ENCODE measurements around the gene KIFC1.

Gene KIFC1

GRCh38 chr6:33427585-33428223 lies 36.1 kb downstream of the KIFC1 start:
- no peak for DNase-seq

DNA sequence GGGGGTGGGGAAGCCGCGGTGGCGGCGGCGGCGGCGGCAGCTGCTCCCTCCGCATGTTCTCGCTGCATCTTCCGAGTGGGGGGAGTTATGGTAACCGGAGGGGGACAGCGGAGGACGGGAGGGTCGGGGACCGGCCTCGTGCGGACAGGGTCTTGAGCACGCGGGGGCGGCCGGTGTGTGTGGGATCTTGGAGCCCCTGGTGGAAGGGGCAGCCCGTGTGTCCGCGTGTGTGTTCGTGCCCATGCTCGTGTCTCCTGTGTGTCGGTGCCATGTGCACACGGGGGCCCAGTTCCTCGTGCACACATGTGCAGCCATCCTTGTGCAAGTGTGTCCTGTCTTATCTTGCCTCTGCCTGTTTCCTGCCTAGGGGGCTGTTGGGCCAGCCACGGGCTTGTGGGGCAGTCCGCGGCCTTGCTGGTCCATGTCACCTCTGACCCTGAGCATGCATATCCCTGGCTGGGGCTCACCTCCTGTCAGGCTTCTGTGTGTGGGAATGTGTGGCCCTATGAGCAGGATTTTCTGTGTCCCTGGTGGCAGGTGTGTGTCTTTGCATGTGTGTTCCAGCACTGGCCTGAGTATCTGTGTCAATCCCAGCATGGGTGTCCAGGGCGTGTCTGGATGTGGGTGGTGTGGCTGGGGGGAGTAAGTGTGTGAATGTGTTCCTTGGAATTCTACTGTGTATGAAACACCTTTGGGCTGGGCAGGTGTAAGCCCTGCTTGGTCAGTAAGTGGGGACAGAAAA lies 36.8 kb downstream of the KIFC1 start:
- DNase-seq, result no peak

- DNase-seq, result no peak
Measured at GRCh38 chr6:33428966-33429749, 37.5 kb downstream of the KIFC1 start.

DNA sequence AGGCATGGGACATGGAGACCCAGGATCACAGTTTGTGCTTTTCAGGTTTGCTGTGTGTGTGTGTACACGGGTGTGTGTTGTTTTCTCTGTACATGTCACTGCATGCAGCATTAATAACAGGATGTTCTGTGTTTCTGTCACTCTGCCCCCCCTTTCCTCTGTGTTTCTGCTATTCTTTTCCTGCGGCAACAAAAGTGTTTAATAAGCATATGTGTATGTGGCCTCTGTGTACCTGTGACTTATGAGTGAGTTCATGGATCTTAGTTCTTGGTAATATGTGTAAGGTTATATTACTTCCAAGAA lies 38.1 kb downstream of the KIFC1 start:
- no peak for DNase-seq

DNA sequence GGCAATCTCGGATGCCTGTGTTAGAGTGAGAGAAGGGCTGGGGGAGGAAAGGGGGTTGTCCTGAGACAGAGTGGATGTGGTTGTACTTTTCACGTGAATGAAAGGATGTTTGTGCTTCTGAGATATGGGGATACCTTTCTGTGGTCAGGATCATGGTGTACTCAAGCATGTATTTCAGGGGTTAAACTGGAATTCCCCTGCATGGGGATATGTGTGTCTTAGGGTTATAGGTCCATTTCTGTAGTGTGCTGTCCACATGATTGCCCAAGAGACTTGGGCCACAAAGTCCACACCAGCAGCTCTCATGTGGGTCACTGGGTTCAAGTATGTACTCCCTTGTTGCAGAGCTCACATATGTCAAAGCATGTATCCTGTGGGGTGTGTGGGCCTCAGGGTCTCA lies 38.7 kb downstream of the KIFC1 start:
- no peak for DNase-seq

DNA sequence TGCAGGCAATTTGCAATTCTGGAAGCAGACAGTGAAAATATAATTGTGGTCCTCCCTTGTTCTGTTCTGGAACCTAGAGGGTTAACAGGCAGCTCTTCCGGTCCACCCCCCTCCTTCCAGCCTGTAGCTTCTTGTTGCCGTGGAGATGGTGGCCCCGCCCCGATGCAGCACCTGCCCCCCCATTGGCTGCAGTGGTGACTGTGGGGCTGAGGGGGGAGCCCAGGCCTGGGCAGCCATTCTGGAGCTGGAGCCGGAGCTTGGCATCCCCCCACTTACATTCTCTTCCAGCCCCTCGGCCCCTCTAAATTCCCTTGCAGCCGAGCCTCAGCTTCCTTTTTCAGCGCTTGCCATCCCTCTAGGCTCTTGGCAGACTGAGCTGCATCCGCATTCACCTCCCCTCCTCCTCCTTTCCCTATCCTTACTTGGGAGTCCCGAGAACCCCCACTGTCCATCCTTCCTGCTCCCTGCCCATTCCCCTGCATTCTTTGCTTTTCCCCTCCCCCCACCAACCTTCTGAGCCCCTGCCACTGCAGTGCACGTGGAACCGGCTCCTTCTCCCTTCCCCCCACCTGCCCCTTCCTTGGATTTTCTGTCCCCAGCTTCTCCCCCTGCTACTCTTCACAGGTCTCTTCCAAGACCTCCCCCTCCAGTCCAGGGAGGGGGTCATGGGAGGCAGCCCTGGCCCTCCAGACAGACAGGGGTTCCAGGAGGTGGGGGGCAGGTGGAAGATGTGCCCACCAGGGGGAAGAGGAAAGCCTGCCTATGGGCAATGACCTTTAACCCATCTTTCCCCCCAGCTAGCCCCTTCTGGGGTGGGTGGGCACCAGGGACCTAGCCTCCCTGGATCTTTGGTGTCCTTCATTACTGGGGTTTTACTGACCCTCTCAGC lies 39.6 kb downstream of the KIFC1 start:
- no peak for DNase-seq

GRCh38 chr6:33431880-33432541 lies 40.4 kb downstream of the KIFC1 start:
- no peak for DNase-seq

DNA sequence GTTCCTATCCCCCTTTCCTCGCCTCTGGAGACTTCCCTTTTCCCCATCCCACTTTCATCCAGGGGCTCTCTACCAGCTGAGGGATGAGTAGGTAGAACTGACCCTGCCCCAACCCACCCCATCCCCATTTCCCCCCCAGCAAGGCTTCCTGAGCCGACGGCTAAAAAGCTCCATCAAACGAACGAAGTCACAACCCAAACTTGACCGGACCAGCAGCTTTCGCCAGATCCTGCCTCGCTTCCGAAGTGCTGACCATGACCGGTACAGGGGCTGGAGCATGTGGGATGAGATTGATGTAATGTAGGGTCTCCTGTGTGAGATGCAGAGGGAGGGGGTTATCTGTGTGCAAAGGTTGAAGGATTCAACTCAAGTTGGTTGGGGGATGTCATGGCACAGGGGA lies 40.9 kb downstream of the KIFC1 start:
- no peak for DNase-seq

GRCh38 chr6:33433001-33433543 lies 41.4 kb downstream of the KIFC1 start:
- no peak for DNase-seq

GRCh38 chr6:33433544-33434191 lies 42.0 kb downstream of the KIFC1 start:
- no peak for DNase-seq

- no peak for DNase-seq
Measured at GRCh38 chr6:33434961-33435360, 43.3 kb downstream of the KIFC1 start.

DNA sequence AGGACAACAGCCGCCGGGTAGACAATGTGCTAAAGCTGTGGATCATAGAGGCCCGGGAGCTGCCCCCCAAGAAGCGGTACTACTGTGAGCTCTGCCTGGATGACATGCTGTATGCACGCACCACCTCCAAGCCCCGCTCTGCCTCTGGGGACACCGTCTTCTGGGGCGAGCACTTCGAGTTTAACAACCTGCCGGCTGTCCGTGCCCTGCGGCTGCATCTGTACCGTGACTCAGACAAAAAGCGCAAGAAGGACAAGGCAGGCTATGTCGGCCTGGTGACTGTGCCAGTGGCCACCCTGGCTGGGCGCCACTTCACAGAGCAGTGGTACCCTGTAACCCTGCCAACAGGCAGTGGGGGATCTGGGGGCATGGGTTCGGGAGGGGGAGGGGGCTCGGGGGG lies 46.0 kb downstream of the KIFC1 start:
- no peak for DNase-seq

- DNase-seq, result no peak
Measured at GRCh38 chr6:33438978-33439594, 47.5 kb downstream of the KIFC1 start.

DNA sequence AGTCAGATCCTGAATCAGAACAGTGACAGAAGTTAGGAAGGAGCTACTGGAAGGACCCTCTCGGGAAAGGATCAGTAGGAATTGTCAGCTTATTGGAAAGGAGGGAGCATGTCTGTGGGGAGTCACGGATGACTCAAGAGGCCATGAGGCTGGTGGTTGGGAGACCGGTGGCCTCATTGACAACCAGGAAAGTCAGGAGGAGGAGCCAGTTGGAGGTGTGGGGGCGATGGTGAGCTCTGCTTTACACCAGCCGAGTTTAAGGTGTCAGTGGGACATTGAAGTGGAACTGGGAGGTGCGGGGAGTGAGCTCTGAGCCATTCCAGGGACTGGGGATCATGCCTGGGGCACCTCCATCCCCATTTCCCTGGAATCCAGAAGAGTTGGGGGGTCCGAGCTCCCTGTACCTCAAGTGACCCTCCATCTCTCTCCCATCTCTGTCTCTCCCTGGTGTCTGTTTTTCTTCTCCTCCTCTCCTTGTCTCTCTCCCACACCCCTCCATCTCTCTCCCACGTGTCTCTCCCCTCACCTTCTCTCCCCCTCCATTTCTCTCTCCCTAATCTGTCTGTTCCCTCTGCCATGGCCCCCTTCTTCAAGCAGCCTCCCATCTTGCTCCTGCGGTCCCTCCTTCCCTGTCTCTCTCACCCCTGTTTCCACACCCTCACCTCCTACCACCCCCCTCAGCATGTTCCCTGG lies 48.5 kb downstream of the KIFC1 start:
- DNase-seq, result no peak

DNA sequence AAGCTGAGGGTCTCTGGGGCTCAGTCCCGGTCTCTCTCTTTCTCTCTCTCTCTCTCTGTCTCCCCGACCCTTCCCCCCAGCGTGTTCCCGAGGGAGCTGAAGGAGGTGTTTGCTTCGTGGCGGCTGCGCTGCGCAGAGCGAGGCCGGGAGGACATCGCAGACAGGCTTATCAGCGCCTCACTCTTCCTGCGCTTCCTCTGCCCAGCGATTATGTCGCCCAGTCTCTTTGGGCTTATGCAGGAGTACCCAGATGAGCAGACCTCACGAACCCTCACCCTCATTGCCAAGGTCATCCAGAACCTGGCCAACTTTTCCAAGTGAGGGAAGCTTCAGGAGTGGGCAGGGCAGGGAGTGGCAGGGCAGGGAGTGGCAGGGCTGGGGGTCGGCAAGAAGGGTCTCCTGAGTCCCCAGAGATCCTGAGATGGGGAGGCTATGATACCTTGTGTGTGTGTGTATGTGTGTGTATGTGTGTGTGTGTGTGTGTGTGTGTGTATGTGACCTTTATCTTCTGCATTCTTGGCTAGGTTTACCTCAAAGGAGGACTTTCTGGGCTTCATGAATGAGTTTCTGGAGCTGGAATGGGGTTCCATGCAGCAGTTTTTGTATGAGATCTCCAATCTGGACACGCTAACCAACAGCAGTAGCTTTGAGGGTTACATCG lies 49.2 kb downstream of the KIFC1 start:
- DNase-seq, result no peak

GRCh38 chr6:33441457-33441856 lies 49.8 kb downstream of the KIFC1 start:
- no peak for DNase-seq

DNA sequence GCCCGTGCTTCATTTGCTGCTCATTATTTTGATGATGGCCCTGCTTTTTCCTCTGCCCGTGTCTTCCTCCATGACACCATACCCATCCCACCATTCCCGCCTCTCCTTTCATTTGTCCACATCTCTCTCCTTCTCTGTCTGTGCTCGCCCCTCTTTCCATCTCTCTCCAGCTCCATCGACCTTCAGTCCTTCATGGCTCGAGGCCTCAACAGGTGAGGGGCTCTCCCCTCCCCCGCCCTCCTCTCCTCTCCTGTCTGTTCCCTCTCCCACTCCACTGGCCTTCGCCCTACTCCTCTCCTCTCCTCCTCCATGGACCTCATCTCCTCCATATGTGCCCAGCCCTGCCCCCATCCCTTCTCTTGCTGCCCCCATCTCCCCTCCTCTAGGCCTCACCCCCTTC lies 50.7 kb downstream of the KIFC1 start:
- no peak for DNase-seq

DNA sequence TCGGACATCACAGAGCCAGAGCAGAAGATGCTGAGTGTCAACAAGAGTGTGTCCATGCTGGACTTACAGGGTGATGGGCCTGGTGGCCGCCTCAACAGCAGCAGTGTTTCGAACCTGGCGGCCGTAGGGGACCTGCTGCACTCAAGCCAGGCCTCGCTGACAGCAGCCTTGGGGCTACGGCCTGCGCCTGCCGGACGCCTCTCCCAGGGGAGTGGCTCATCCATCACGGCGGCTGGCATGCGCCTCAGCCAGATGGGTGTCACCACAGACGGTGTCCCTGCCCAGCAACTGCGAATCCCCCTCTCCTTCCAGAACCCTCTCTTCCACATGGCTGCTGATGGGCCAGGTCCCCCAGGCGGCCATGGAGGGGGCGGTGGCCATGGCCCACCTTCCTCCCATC lies 51.4 kb downstream of the KIFC1 start:
- no peak for DNase-seq

- no peak for DNase-seq
Measured at GRCh38 chr6:33443619-33444504, 52.2 kb downstream of the KIFC1 start.

Measured in DMS153 (cell line).